IMR-90 (cell line): ENCODE measurements around the gene WDR45B. TPM values are rescaled to one million over a fixed set of nuclear protein-coding genes. Genes with fewer than 3 reads are reported as not detected.

Experiments
- ATAC-seq: fragments of 200-7000 bp; cut with Tn5 transposase; 2 replicates; pipeline ENCODE4 v1.9.1; 2020; ENCODE audit warnings: low read depth, mild to moderate bottlenecking, moderate library complexity
- BruUV-seq: library from RNA; stranded (reverse); fragments of 400-500 nt; replicated peaks from 2 replicates; lab custom pipeline; 2021; lab: Mats Ljungman, UMichigan
- CTCF ChIA-PET: fragments of 300-600 bp; formaldehyde crosslinking; extraction: SDS; loops from one replicate; lab custom pipeline; 2021; ENCODE audit warnings: antibody characterized with exemption; lab: Yijun Ruan, JAX
- POLR2A ChIA-PET: fragments of 300-600 bp; sonication (Branson Sonifier 250); formaldehyde crosslinking; loops from one replicate; lab custom pipeline; 2022; ENCODE audit warnings: antibody characterized with exemption; ENCODE audit not compliant: unreplicated experiment; lab: Charles Lee
- DNase-seq: peaks from one replicate; pipeline ENCODE4 v3.0.0; 2013
- H2AFZ ChIP-seq: replicated peaks from 2 replicates; pipeline ENCODE3; 2013; ENCODE audit warnings: low read length, mild to moderate bottlenecking; ENCODE audit not compliant: poor library complexity
- H2AK5ac ChIP-seq: 2 replicates; pipeline ENCODE4 v1.6.1; 2013; ENCODE audit warnings: low read depth, low read length, inconsistent platforms
- H2AK9ac ChIP-seq: replicated peaks from 2 replicates; pipeline ENCODE3; 2013; ENCODE audit warnings: mild to moderate bottlenecking, low read depth, low read length, moderate library complexity; ENCODE audit not compliant: poor library complexity
- H2BK120ac ChIP-seq: 2 replicates; pipeline ENCODE4 v1.6.1; 2013; ENCODE audit warnings: low read depth, low read length, inconsistent platforms
- H2BK15ac ChIP-seq: 3 replicates; pipeline ENCODE4 v1.6.1; 2013; ENCODE audit warnings: low read depth, low read length, inconsistent platforms
- H2BK20ac ChIP-seq: 2 replicates; pipeline ENCODE4 v1.6.1; 2013; ENCODE audit warnings: low read depth, mild to moderate bottlenecking, inconsistent platforms, low read length, moderate library complexity
- H2BK5ac ChIP-seq: 2 replicates; pipeline ENCODE4 v1.6.1; 2013; ENCODE audit warnings: mild to moderate bottlenecking, low read depth, low read length, inconsistent platforms; ENCODE audit not compliant: poor library complexity, severe bottlenecking
- H3K14ac ChIP-seq: replicated peaks from 2 replicates; pipeline ENCODE4 v1.6.1; 2013; ENCODE audit warnings: low read depth, low read length, inconsistent platforms
- H3K18ac ChIP-seq: 2 replicates; pipeline ENCODE4 v1.6.1; 2013; ENCODE audit warnings: low read depth, low read length, control low read depth
- H3K23ac ChIP-seq: 2 replicates; pipeline ENCODE4 v1.6.1; 2013; ENCODE audit warnings: low read depth, low read length, inconsistent platforms
- H3K27ac ChIP-seq: 2 replicates; pipeline ENCODE4 v1.5.1; 2013; ENCODE audit warnings: mild to moderate bottlenecking, control low read depth, low read length; ENCODE audit not compliant: insufficient read depth
- H3K27me3 ChIP-seq: 2 replicates; pipeline ENCODE4 v1.6.1; 2013; ENCODE audit warnings: low read length; ENCODE audit not compliant: control insufficient read depth, insufficient read depth
- H3K36me3 ChIP-seq: 2 replicates; pipeline ENCODE4 v1.6.1; 2013; ENCODE audit warnings: low read length, mixed read lengths; ENCODE audit not compliant: control insufficient read depth, insufficient read depth
- H3K4ac ChIP-seq: 2 replicates; pipeline ENCODE4 v1.6.1; 2013; ENCODE audit warnings: low read depth, low read length, inconsistent platforms
- H3K4me1 ChIP-seq: 2 replicates; pipeline ENCODE4 v1.6.1; 2013; ENCODE audit warnings: low read length, mixed read lengths; ENCODE audit not compliant: control insufficient read depth, insufficient read depth
- H3K4me2 ChIP-seq: 2 replicates; pipeline ENCODE4 v1.6.1; 2013; ENCODE audit warnings: low read depth, mild to moderate bottlenecking, control low read depth, low read length, moderate library complexity
- H3K4me3 ChIP-seq: 2 replicates; pipeline ENCODE4 v1.5.1; 2013; ENCODE audit warnings: low read depth, mild to moderate bottlenecking, control low read depth, low read length, moderate library complexity; ENCODE audit not compliant: insufficient read depth
- H3K56ac ChIP-seq: 2 replicates; pipeline ENCODE4 v1.6.1; 2013; ENCODE audit warnings: low read length, inconsistent platforms; ENCODE audit not compliant: insufficient read depth; ENCODE audit errors: extremely low read depth
- H3K79me1 ChIP-seq, 2 experiments: 2 replicates each; pipeline ENCODE4 v1.6.1; 2013; ENCODE audit warnings: low read length in 2 of 2, inconsistent platforms in 1 of 2, low read depth in 1 of 2
- H3K9ac ChIP-seq: 2 replicates; pipeline ENCODE4 v1.6.1; 2013; ENCODE audit warnings: low read depth, low read length, control low read depth
- H3K9me1 ChIP-seq: 2 replicates; pipeline ENCODE4 v1.6.1; 2013; ENCODE audit warnings: low read length, inconsistent platforms; ENCODE audit not compliant: insufficient read depth
- H3K9me3 ChIP-seq: 2 replicates; pipeline ENCODE4 v1.6.1; 2013; ENCODE audit warnings: low read length; ENCODE audit not compliant: control insufficient read depth, insufficient read depth
- H4K20me1 ChIP-seq: 2 replicates; pipeline ENCODE4 v1.6.1; 2013; ENCODE audit warnings: low read length, inconsistent platforms; ENCODE audit not compliant: insufficient read depth
- H4K5ac ChIP-seq: 2 replicates; pipeline ENCODE4 v1.6.1; 2013; ENCODE audit warnings: mild to moderate bottlenecking, low read depth, low read length, control low read depth
- H4K8ac ChIP-seq, 2 experiments: 2 replicates each; pipeline ENCODE4 v1.6.1; 2013; ENCODE audit warnings: low read depth in 2 of 2, low read length in 2 of 2, control low read depth in 1 of 2, inconsistent platforms in 1 of 2
- H4K91ac ChIP-seq: 2 replicates; pipeline ENCODE4 v1.6.1; 2013; ENCODE audit warnings: low read depth, low read length, inconsistent platforms; ENCODE audit not compliant: insufficient read depth
- FOS ChIP-seq: fragments of 150-350 bp; IDR thresholded peaks from 2 replicates; pipeline ENCODE4 v1.6.1; 2016; ENCODE audit warnings: low read depth, low read length
- MAZ ChIP-seq: IDR thresholded peaks from 2 replicates; pipeline ENCODE4 v1.6.1; 2012; ENCODE audit warnings: low read depth, mild to moderate bottlenecking, low read length, improper control_type of control experiment, moderate library complexity, borderline replicate concordance
- WGBS, 2 experiments: methylation state at CpG; one replicate each; pipeline versions ENCODE4 v1.1.5 to v1.1.7; 2013; ENCODE audit warnings: missing lambda C conversion rate in 2 of 2; ENCODE audit not compliant: insufficient read length in 1 of 2; ENCODE audit errors: extremely low coverage in 2 of 2; 5-methylcytosine and 5-hydroxymethylcytosine counted together
- dilution Hi-C: fragments of 300-500 bp; cut with HindIII; formaldehyde crosslinking; loops from one replicate; pipeline ENCODE4 v1.14.3; 2018; ENCODE audit warnings: low sequenced_read_pairs; ENCODE audit not compliant: unreplicated experiment
- in situ Hi-C: fragments of 300-500 bp; cut with MboI; formaldehyde crosslinking; loops from 3 replicates; pipeline ENCODE4 v1.14.3; 2019; ENCODE audit warnings: low sequenced_read_pairs, inconsistent platforms, mixed read lengths
- intact Hi-C: fragments of 100-400 bp; cut with micrococcal nuclease; formaldehyde crosslinking; loops from 2 replicates; pipeline ENCODE4 v1.10.0; 2022
- polyA plus RNA-seq, 3 experiments: library from polyadenylated mRNA; depleted of rRNA; stranded (reverse); fragments of >200 nt; gene quantifications; 2 replicates each; pipeline ENCODE4 v1.2.3, GENCODE V29; 2012; ENCODE audit warnings: low replicate concordance in 1 of 3
- total RNA-seq: library from RNA; depleted of rRNA; stranded (reverse); fragments of >200 nt; gene quantifications from 2 replicates; pipeline ENCODE4 v1.2.3, GENCODE V29; 2012

Gene WDR45B
- total and polyA plus RNA-seq, 2 of the 4 experiments (the other 2 are of a cell fraction), result 98.2 to 110 TPM

DNA sequence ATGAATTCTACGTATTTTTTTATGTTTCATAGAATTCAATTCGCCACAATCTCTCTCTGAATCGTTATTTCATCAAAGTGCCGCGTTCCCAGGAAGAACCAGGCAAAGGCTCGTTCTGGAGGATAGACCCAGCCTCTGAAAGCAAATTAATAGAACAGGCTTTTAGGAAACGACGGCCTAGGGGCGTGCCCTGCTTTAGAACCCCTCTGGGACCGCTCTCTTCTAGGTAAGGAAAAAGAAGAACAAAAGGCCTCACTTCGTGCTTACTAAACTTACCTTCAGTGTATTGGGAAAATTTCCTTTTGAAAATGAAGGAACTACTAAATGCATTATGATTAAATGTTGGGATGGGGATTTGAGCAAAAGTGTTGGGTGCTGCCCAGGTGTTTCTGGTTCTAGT lies 65.5 kb downstream of the WDR45B start:
- Histone ChIP-seq H3K4me1 (peaks cover 2% of the 10 kb centered on the region; the same call in 1 of the 2 replicates), H3K23ac (no peak overlapping the region), H3K56ac (no peak overlapping the region), H3K27ac (no peak overlapping the region), H3K27me3 (no peaks in the 10 kb centered on the region), H4K91ac (no peak overlapping the region), H3K4me2 (no peak overlapping the region), H2BK15ac (no peak overlapping the region), H2BK120ac (no peak overlapping the region), H2AK9ac (no peak overlapping the region), H3K36me3 (peaks cover 39% of the 10 kb centered on the region), H3K9me1 (peaks cover 5% of the 10 kb centered on the region), H3K79me1 (peaks cover 18 to 34% of the 10 kb centered on the region in 2 experiments; a peak in 3 of 4 replicates), H2AFZ (no peak overlapping the region), H3K9ac (no peak overlapping the region), H3K4me3 (no peak overlapping the region), H4K5ac (no peak overlapping the region), H2AK5ac (no peak overlapping the region), H3K14ac (no peak overlapping the region), H3K18ac (no peak overlapping the region), H3K9me3 (no peaks in the 10 kb centered on the region), H4K20me1 (peaks cover 14% of the 10 kb centered on the region), H2BK5ac (no peak overlapping the region), H2BK20ac (no peak overlapping the region), H3K4ac (no peak overlapping the region), H4K8ac (no peak overlapping the region)
- dilution Hi-C loops (no loop called here), intact Hi-C loops (no loop called here), in situ Hi-C loops (no loop called here)
- 98% methylated on average over 9 of the region's 11 CpGs; no CpG with 5 or more reads in 1 of the 2 experiments for WGBS, 2 experiments
- no peak for TF ChIP-seq FOS
- TF ChIP-seq MAZ, result no peak
- no peak for DNase-seq
- BruUV-seq, result no TSS peak
- ATAC-seq, result no peak
- ChIA-PET POLR2A (interaction anchor here (0.6 kb wide), 1 partner anchor 236 kb away, joined by 4 read pairs; no protein-coding TSS in a partner anchor), CTCF (no interaction called here)
